ENCODE measurements around the gene CALML3.

DNA sequence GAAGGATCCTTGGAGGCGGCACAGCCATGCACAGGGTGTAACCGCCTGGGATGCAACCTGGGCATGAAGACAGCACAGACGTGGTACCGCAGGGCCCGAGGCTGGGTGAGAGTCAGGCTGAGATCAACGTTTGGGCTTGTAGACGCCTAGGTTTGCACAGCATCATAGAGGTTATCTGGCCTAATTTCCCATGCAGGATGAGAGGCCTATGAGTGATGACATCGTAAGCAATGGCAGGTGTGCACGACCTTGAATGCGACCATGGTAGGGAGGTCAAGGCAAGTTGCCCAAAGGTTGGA is 7.5 kb downstream of the CALML3 start:
- no peak for TF ChIP-seq CTCF (conservative IDR thresholded peaks at IDR 0.05 in 1 of 2, IDR thresholded peaks at IDR 0.05 in 1 of 2; ENCODE audit: low read depth in 1 of 2, low read length in 2 of 2)
- TF ChIP-seq EZH2 (IDR thresholded peaks at IDR 0.05; ENCODE audit: low read length, missing control alignments), result no peak
